ENCODE measurements around the gene SEC22B. TPM values are rescaled to one million over a fixed set of nuclear protein-coding genes. Genes with fewer than 3 reads are reported as not detected.
A peak's percentile ranks its signal among the peaks of the same experiment; 100 is the strongest.
"Not testable (repeated sequence)": the region's sequence is repeated elsewhere in the genome, so short reads cannot be mapped to it uniquely, and the experiment has no call there.

Gene SEC22B
- total and polyA plus RNA-seq, 2 donors: 18.8 to 81.6 TPM

DNA sequence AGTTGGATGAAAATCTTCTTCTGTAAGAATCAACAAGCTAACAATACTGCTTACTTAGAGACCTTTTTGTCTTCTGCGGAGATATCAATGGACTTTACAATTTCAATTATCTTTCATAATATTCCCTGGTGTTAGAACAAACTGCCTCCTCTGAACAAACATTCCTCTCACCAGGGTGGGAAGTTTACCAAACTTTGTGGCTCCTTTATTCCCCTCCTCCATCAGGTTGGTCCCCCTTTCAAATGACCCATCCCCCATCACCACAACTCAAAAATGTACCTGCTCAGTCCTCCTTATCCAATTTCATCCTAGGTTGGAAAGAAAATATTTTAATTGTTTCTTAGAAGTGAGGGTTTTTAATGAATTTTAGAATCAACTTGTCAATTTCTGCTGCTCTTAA is 40.2 kb downstream of the SEC22B start:
- not testable (repeated sequence) for H3K36me3 ChIP-seq (ENCODE audit: insufficient read depth); H3K4me1 ChIP-seq (ENCODE audit: insufficient read depth); DNase-seq (ENCODE audit: extremely low spot score); H3K27ac ChIP-seq (ENCODE audit: low read depth); H3K4me3 ChIP-seq (ENCODE audit: low read depth, low read length)
- 85% methylated on average over 1 of the region's 1 CpG for WGBS

GRCh38 chr1:120133928-120134325 is 42.4 kb downstream of the SEC22B start:
- not testable (repeated sequence) for H3K4me1 ChIP-seq (ENCODE audit: insufficient read depth); DNase-seq (ENCODE audit: extremely low spot score); H3K27ac ChIP-seq (ENCODE audit: low read depth); H3K36me3 ChIP-seq (ENCODE audit: insufficient read depth); H3K4me3 ChIP-seq (ENCODE audit: low read depth, low read length)

GRCh38 chr1:120133228-120133927 is 42.9 kb downstream of the SEC22B start:
- H3K4me3 ChIP-seq (ENCODE audit: low read depth, low read length): no peak overlapping the region
- H3K36me3 ChIP-seq (ENCODE audit: insufficient read depth): no peaks in the 10 kb centered on the region
- DNase-seq (ENCODE audit: extremely low spot score): no peak
- no peak overlapping the region for H3K27ac ChIP-seq (ENCODE audit: low read depth)
- no peaks in the 10 kb centered on the region for H3K4me1 ChIP-seq (ENCODE audit: insufficient read depth)
- WGBS: 96% methylated on average over 2 of the region's 2 CpGs

- H3K27ac ChIP-seq (ENCODE audit: low read depth); H3K4me1 ChIP-seq (ENCODE audit: insufficient read depth); H3K4me3 ChIP-seq (ENCODE audit: low read depth, low read length); DNase-seq (ENCODE audit: extremely low spot score); H3K36me3 ChIP-seq (ENCODE audit: insufficient read depth): not testable (repeated sequence)
- 49% methylated on average over 2 of the region's 2 CpGs for WGBS
Observed at GRCh38 chr1:120132406-120132763, 43.9 kb downstream of the SEC22B start.

DNA sequence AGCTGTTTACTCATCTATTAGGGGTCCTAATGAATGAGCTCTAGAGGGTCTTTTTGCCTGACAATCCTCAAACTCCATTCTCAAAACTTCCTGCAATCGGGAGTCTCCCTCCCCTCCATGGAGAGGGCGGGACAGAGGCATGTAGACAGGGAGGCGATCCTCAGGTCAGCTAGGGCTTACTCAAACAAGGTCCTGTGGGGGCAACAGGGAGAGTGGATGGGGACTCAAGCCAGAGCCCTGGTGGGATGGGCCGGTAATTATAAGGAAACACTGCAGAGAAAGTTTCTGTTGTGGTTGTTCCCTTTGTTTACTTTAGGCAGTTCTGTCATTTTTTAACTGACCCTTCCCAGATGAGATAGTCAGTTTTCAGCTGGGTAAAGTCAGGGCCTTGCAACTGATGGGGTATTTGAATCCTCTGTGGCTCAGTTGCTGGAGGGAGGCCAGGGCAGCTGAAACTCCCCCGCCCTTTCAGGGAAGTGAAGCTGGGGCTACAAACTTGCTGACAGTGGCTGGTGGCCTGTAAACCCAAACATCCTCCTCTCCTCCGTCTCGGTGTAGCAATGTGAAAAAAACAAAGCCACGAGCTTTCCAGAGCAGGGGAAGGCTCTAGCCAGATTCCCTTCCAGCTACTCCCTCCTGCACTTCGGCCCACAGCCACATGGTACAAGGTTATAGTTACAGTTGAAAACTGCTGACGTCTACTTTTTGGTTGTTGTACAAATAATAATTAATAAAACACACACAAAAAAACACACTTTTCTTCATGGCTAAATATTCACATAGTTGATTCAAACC is 44.5 kb downstream of the SEC22B start:
- H3K4me1 ChIP-seq (ENCODE audit: insufficient read depth); H3K36me3 ChIP-seq (ENCODE audit: insufficient read depth); H3K4me3 ChIP-seq (ENCODE audit: low read depth, low read length); H3K27ac ChIP-seq (ENCODE audit: low read depth): not testable (repeated sequence)
- peak; percentile 59 for DNase-seq (ENCODE audit: extremely low spot score)
- 15% methylated on average over 9 of the region's 10 CpGs for WGBS

GRCh38 chr1:120127921-120128320 is 48.4 kb downstream of the SEC22B start:
- 100% methylated on average over 1 of the region's 1 CpG for WGBS
- not testable (repeated sequence) for H3K27ac ChIP-seq (ENCODE audit: low read depth); H3K4me3 ChIP-seq (ENCODE audit: low read depth, low read length); H3K4me1 ChIP-seq (ENCODE audit: insufficient read depth); DNase-seq (ENCODE audit: extremely low spot score); H3K36me3 ChIP-seq (ENCODE audit: insufficient read depth)

GRCh38 chr1:120126216-120126615 is 50.1 kb downstream of the SEC22B start:
- not testable (repeated sequence) for H3K27ac ChIP-seq (ENCODE audit: low read depth); H3K36me3 ChIP-seq (ENCODE audit: insufficient read depth); DNase-seq (ENCODE audit: extremely low spot score); H3K4me3 ChIP-seq (ENCODE audit: low read depth, low read length); H3K4me1 ChIP-seq (ENCODE audit: insufficient read depth)
- WGBS: 94% methylated on average over 3 of the region's 6 CpGs

DNA sequence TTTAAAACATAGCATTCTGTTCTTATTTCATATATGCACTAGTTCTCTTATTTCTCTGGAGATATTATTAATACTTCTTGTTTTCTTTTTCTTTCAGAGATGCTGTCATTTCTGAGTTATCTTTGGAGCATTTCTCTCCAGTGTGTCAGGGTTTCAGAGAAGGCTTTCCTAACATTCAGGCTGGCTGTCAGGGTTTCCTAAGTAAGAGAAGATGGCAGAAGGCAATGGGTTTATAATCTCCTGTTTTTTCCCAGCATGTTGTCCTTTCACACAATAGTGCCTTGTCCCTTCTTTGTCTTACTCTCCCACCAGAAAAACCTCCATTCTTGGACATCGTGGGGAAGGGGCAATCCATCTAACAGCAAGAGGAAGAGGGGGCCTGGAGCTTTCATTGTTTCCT is 51.7 kb downstream of the SEC22B start:
- H3K36me3 ChIP-seq (ENCODE audit: insufficient read depth); H3K27ac ChIP-seq (ENCODE audit: low read depth); DNase-seq (ENCODE audit: extremely low spot score); H3K4me3 ChIP-seq (ENCODE audit: low read depth, low read length); H3K4me1 ChIP-seq (ENCODE audit: insufficient read depth): not testable (repeated sequence)
- 100% methylated on average over 1 of the region's 1 CpG for WGBS

DNA sequence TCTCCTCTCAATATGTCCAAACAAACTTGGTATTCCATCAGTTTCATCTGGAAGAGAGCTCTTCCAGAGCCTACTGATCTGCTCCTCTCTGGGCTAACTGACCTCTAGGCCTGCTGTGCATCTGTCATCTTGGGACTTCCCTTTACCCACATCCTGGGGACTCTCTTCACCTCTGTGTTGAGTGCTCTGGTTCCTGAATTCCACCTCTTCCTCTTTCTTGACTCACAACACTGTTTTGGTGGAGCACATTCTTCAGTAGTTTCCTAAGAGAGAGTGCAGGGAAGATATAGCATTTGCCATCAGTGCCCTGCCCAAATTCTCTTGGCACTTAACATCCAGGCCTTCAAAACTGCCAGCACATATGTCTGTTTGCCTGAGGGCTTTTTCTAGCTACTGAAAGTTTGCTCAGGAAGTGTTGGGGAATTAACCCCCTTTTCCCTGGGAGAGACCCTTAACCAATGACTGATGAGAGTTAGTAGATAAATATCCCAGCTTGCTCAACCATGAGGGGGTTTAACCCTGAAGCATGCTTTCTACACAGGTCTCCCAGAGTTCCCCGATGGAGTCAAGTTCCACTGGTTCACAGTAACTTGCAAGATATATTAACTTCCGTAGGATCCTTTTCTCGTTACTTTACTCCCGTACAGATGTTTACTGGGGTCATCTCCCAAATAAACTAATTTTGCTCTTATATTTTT is 52.4 kb downstream of the SEC22B start:
- not testable (repeated sequence) for H3K36me3 ChIP-seq (ENCODE audit: insufficient read depth); DNase-seq (ENCODE audit: extremely low spot score); H3K27ac ChIP-seq (ENCODE audit: low read depth); H3K4me3 ChIP-seq (ENCODE audit: low read depth, low read length); H3K4me1 ChIP-seq (ENCODE audit: insufficient read depth)
- WGBS: 90% methylated on average over 4 of the region's 4 CpGs

- 60% methylated on average over 1 of the region's 5 CpGs for WGBS
- not testable (repeated sequence) for H3K36me3 ChIP-seq (ENCODE audit: insufficient read depth); H3K4me3 ChIP-seq (ENCODE audit: low read depth, low read length); DNase-seq (ENCODE audit: extremely low spot score); H3K27ac ChIP-seq (ENCODE audit: low read depth); H3K4me1 ChIP-seq (ENCODE audit: insufficient read depth)
Observed at GRCh38 chr1:120122262-120122893, 53.9 kb downstream of the SEC22B start.

- 97% methylated on average over 1 of the region's 1 CpG for WGBS
- DNase-seq (ENCODE audit: extremely low spot score); H3K27ac ChIP-seq (ENCODE audit: low read depth); H3K4me3 ChIP-seq (ENCODE audit: low read depth, low read length); H3K36me3 ChIP-seq (ENCODE audit: insufficient read depth); H3K4me1 ChIP-seq (ENCODE audit: insufficient read depth): not testable (repeated sequence)
Observed at GRCh38 chr1:120121830-120122229, 54.5 kb downstream of the SEC22B start.

GRCh38 chr1:120120525-120120924 is 55.8 kb downstream of the SEC22B start:
- not testable (repeated sequence) for DNase-seq (ENCODE audit: extremely low spot score); H3K4me1 ChIP-seq (ENCODE audit: insufficient read depth); H3K36me3 ChIP-seq (ENCODE audit: insufficient read depth); H3K4me3 ChIP-seq (ENCODE audit: low read depth, low read length); H3K27ac ChIP-seq (ENCODE audit: low read depth)
- WGBS: 17% methylated on average over 1 of the region's 4 CpGs

GRCh38 chr1:120117371-120118177 is 58.7 kb downstream of the SEC22B start:
- DNase-seq (ENCODE audit: extremely low spot score); H3K27ac ChIP-seq (ENCODE audit: low read depth); H3K4me1 ChIP-seq (ENCODE audit: insufficient read depth); H3K4me3 ChIP-seq (ENCODE audit: low read depth, low read length); H3K36me3 ChIP-seq (ENCODE audit: insufficient read depth): not testable (repeated sequence)
- 14% methylated on average over 3 of the region's 4 CpGs for WGBS

Measured in urinary bladder (tissue), 4 donors.